SKM-1 treated with dmso at 0.1 percent for 144 hours (cell line): ENCODE data around the gene OR5D16.
"Not testable (repeated sequence)": the region's sequence is repeated elsewhere in the genome, so short reads cannot be mapped to it uniquely, and the experiment has no call there.

Source experiments
- DNase-seq: peaks from one replicate; lab custom pipeline; 2025; ENCODE audit not compliant: unreplicated experiment; lab: John Stamatoyannopoulos, UW

The OR5D16 gene

DNA sequence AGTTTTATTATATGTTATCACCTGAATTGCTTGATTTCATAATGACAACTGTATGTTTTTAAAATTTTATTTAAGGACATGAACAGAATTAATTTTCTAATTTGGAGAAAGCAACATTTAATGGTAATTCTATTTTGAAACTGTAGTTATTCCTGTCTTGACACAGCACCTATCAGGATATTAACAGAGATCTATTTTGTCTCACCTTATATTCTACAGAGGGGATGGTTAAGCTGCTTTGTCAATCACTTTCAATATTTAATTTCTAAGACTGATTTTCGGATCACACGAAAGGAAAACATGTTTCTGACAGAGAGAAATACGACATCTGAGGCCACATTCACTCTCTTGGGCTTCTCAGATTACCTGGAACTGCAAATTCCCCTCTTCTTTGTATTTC is at the start of gene OR5D16:
OR5D16 (plus strand) TSS at position 301 of the 400 bp plus-strand sequence; CDS start at position 301, 0 bp downstream.
- no peak for DNase-seq

DNA sequence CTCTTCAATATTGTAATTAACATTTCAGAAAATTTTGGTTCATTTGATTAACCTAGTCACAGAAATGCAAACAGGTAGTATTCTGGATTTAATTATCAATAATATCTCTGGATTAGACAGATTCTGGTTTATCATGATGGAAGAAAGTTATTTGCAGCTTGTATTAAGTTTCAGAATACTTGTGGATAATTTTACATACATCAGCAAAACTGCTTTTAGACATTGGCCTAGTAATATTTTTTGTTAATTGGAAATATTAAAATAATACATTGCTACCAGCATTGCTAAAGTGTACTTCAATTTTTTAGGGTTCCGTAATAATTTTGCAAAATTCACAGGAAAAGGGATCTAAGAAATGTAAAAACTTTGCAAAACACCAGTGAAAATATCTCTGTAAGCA is 46.9 kb upstream of the OR5D16 start:
- DNase-seq = no peak

DNA sequence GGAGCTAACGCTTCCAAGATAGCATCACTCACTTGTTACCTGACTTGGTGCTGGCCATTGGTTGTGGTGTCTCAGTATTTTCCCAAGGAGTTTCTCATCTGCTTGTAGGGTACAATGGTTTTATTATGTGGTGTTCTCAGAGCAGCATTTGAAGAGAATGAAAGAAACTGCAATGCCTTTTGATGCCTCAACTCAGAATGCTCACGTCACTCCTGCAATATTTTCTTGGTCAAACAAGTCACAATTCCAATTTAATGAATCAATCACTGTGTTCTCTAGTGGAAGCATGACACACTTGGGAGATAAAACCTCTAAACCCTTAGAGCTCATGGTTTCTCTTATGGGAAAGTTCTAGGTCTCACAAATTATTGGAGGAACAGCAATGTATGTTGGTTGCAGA is 45.2 kb upstream of the OR5D16 start:
- DNase-seq = no peak

DNA sequence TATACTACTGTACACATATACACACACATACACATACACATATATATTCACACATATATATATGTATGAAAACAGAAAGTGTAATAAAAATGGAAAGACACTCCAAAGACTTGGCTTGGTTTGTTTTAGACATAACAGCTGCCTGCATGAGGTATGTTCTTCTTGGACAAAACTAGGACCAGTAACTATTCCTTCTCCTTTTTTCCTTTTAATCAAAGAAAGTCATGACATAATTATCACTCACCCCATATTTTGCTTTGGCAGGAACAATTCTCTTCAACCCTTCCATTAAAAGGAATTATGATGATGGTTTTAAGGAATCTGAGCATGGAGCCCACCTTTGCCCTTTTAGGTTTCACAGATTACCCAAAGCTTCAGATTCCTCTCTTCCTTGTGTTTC is 43.3 kb upstream of the OR5D16 start, which contains the start of gene OR5D14:
OR5D14 (plus strand) TSS at position 301 of the 400 bp plus-strand sequence; CDS start at position 301, 0 bp downstream.
- no peak for DNase-seq

DNA sequence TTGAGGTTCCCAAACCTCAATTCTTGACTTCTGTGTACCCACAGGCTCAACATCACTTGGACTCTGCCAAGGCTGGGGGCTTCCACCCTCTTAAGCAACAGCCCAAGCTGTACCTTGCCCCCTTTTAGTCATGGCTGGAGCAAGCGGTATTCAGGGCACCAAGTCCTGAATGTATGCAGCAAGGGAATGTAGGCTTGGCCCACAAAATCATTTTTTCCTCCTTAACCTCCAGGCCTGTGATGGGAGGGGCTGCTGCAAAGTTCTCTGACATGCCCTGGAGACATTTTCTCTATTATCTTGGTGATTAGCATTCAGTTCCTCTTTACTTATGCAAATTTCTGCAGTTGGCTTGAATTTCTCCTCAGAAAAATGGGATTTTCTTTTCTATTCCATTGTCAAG is 32.3 kb upstream of the OR5D16 start:
- no peak for DNase-seq

DNA sequence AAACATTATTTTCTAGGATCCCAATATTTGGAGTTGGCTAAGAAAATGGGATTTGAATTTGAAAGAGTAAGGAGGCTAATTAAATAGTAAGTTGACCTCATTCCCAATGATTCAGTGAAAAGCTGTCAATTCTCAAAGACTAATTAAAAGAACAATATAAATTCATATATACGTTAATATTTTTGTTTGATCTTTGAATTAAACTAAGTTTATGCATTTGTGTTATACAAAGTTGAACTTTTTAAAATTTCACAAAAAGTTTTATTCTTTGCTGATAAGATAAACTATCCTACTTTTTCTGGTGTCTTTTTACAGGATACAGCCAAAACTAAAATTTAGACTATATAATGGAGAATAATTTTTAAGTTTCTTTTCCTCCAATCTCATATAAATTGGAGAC is 27.5 kb upstream of the OR5D16 start, which contains the start of gene OR5L1:
OR5L1 (plus strand) TSS at position 301 of the 400 bp plus-strand sequence. CDS start 100 bp downstream, outside the sequence.
- DNase-seq = no peak

DNA sequence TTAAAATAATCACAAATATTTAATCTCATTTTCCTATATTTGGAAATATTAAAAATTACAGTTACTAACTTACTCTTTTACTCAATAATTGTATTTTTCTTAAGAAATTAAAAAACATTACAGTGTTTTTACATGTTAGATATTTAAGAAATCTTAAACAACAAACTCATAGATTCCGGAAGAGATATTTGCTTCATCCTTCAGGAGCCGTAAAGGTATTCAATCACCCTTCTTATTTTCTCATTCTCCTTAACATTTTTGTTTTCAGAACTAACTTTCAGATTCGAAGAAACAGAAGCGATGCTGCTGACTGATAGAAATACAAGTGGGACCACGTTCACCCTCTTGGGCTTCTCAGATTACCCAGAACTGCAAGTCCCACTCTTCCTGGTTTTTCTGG is 19.2 kb upstream of the OR5D16 start, which contains the start of gene OR5D18:
OR5D18 (plus strand) TSS at position 301 of the 400 bp plus-strand sequence; CDS start at position 301, 0 bp downstream.
- DNase-seq = no peak

DNA sequence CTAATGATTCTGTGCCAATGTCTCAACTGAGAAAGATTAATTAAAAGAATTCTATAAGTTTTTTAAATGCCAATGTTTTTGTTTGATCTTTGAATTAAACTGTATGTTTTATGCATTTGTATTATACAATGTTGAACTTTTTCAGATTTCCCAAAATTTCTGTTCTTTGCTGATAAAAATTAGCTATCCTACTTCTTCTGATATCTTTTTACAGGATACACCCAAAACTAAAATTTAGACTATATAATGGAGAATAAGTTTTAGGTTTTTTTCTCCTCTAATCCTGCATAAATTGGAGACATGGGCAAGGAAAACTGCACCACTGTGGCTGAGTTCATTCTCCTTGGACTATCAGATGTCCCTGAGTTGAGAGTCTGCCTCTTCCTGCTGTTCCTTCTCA is 11.6 kb upstream of the OR5D16 start, which contains the start of gene OR5L2:
OR5L2 (plus strand) TSS at position 301 of the 400 bp plus-strand sequence; CDS start at position 301, 0 bp downstream.
- no peak for DNase-seq

DNA sequence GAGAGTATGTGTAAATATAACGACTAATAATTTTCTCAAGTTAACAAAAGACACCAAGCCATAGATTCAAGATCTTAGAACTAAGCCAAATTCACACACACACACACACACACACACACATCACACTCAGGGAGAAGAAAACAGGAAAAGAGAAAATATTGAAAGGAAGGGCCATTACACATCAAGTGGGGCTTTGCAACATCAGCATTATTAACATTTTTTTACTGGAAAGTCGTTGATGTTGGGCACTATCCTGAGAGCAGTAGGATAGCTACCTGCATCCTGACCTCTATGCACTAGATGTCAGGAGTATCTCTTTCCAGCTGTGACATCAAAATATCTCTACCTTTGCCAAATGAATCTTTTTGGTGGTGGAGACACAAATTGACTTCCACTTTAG is 8.9 kb downstream of the OR5D16 start:
- no peak for DNase-seq

DNA sequence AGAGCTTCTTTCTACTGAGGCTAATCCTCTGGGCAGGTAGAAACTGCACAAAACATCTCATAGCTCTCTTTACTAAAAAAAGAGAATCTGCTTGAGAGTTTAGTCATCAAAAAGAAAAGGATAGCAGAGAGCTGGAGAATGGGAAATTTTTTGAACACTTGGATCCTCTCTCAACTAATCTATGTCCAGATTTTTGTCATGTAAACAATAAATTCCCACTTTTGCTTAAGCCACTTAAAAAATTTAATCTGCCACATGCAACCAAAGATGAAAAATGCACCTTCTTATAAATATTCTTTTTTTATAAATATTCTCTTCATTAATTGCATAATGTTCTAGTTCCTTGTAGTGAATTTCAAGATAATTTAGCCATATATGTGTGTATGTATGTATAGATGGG is 10.5 kb downstream of the OR5D16 start:
- no peak for DNase-seq

DNA sequence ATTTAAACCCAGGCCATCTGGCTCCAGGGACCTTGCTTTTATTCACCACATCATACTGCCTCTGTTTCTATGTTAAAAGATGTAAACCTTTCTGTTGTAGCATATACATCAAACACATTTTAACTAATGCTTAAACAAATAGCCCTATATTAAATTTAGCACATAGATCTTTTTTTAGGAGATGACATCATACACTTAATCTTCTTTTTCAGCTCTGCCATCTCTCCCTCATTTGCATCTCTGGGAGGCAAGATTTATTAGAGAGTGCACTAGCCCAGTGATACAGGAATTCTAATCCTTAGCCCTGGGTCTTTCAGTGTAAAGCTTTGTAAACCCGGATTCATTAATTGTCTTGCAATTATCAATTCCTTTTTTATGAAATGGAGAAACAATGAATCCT is 13.6 kb downstream of the OR5D16 start:
- DNase-seq = no peak

DNA sequence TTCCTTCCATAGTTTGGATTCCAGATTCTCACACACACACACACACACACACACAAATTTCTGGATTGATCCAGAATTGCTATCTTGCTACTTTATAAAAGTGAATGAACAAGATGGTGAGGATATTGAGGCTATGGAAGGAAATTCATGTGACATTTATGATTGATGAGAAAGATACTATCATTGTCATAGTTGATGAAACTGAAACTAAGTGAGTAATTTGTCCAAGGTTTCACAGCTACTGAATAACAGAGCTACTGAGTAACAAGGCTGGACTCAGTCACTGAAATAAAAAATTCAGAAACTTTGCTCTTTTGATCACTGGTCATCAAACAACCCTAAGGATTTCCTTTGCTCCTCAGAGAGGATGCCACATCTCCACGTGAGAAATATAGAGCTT is 16.2 kb downstream of the OR5D16 start:
- DNase-seq = no peak

DNA sequence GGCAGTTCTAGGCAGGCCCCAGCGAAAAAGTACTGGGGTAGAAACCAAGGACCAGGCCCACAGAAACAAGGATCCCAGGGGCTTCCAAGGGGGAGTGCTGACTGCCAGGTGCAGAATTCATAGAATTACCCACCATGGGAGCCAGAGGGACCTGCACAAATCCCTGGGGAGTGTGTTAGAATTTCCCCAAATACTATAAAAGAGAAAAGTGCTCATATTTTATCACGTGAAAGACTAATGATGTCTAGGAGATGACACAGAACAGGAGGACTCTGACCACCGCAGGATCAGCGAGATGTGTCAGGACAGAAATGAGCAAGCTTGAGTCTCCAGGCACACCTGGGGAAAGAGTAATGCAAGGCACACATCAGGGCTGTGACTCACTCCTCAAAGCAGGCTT is 28.8 kb downstream of the OR5D16 start:
- DNase-seq = not testable (repeated sequence)

DNA sequence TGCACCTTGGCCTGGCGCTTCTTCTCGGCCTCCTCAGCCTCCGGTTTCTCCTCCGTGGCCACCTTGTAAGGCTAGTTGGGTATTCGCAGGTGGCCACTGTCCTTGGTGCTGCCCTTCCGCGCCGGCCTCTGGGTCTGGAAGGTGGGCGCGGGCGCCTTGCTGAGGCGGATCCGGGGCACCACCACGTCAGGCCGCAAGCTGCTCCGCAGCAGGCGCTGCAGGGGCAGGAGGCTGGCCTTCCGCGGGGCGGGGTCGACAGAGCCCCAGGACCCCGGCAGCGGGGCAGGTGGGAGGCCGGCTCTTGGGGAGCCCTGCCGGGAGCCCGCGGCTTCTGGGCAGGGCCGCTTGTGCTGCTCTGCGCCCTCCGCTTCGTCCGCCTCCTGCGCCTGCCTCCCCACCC is 34.2 kb downstream of the OR5D16 start:
- DNase-seq = not testable (repeated sequence)

DNA sequence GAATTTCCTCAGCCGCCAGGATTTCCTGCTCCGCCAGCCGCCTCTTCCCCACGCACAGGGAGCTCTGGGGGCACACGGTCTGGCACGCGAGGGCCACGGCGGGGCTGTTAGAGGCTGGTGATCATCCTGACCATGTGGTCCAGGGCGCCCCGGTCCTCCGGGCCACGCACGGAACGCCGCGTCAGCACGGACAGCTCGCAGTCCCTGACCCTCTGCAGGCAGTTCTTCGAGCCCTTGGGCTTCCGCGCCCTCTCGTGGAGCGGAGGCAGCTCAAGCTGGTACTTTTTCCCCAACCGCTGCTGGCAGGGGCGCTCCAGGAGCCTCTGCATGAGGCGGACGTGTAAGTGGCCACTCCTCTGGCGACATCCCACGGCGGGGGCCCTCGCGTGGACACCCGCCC is 34.6 kb downstream of the OR5D16 start:
- DNase-seq = not testable (repeated sequence)

DNA sequence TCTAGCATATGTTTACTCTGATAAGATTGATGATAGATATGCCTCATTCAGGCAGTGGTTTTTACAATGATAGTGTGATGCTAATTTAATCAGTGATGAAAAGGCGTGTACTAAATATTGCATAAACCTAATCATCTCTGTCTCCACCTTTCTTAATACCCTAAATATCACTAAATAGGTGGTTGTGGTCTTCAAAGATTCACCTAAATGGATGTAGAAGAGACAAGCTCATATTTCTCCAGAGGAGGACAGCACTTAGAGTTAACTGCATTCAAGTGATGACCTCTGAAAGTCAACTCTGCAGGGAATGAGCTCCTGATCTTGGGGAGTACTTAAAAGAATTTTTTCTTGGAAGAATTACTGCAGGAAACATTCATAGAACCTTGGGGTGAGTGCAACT is 44.4 kb downstream of the OR5D16 start, which contains the start of gene TRIM51:
TRIM51 (plus strand) TSS at position 301 of the 400 bp plus-strand sequence. CDS start 2,132 bp downstream, outside the sequence.
- not testable (repeated sequence) for DNase-seq

DNA sequence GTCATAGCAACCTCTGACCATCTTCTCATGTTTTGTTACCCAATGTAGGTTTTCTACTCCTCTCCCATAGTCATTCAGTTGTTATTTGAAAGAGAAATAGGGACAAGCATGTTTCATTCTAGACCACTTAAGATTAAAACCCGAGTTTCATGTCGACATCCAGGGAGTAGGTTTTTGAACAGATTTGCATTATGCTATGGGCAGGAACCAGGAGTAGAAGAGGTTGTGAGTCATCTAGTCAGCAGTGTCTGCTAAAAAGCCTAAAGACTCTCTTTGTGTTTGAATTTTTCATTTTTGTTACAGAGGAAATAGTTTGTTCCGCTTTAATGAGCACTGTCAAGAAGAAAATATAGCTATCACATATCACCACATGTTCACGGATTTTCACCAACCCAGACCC is 46.4 kb downstream of the OR5D16 start:
- DNase-seq = not testable (repeated sequence)

DNA sequence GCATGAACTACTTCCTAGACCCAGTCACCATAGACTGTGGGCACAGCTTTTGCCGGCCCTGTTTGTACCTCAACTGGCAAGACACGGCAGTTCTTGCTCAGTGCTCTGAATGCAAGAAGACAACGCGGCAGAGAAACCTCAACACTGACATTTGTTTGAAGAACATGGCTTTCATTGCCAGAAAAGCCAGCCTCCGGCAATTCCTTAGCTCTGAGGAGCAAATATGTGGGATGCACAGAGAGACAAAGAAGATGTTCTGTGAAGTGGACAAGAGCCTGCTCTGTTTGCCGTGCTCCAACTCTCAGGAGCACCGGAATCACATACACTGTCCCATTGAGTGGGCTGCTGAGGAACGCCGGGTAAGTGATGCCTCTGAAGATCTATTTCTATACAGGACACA is 46.9 kb downstream of the OR5D16 start:
- DNase-seq = not testable (repeated sequence)
